H7 (cell line): ENCODE results near the gene GPC5. TPM values are rescaled to one million over a fixed set of nuclear protein-coding genes. Genes with fewer than 3 reads are reported as not detected.
"Not testable (repeated sequence)": the region's sequence is repeated elsewhere in the genome, so short reads cannot be mapped to it uniquely, and the experiment has no call there.

ENCODE experiments used
- DNase-seq: peaks from one replicate; pipeline ENCODE4 v3.0.0; 2012
- H3K27me3 ChIP-seq: 2 replicates; pipeline ENCODE4 v1.6.0; 2011; ENCODE audit warnings: mild to moderate bottlenecking, low read length; ENCODE audit not compliant: control insufficient read depth, insufficient read depth
- H3K36me3 ChIP-seq: replicated peaks from 2 replicates; pipeline ENCODE4 v1.5.1; 2011; ENCODE audit warnings: low read length; ENCODE audit not compliant: control insufficient read depth, insufficient read depth
- H3K4me3 ChIP-seq: 2 replicates; pipeline ENCODE4 v1.5.1; 2011; ENCODE audit warnings: low read depth, mild to moderate bottlenecking, control low read depth, low read length, moderate library complexity; ENCODE audit not compliant: insufficient read depth
- total RNA-seq: library from RNA; depleted of rRNA; stranded (reverse); fragments of >200 nt; shearing (Covaris generic); gene quantifications from 2 replicates; pipeline ENCODE4 v1.2.3, GENCODE V29; 2014

The GPC5 gene
- total RNA-seq, 1 experiment from 2014 or later: 0.07 TPM

GRCh38 chr13:92739306-92739818 lies 1340.9 kb downstream of the GPC5 start:
- Histone ChIP-seq H3K36me3 (no peaks in the 10 kb centered on the region), H3K4me3 (no peak overlapping the region), H3K27me3 (no peaks in the 10 kb centered on the region)
- no peak for DNase-seq

DNA sequence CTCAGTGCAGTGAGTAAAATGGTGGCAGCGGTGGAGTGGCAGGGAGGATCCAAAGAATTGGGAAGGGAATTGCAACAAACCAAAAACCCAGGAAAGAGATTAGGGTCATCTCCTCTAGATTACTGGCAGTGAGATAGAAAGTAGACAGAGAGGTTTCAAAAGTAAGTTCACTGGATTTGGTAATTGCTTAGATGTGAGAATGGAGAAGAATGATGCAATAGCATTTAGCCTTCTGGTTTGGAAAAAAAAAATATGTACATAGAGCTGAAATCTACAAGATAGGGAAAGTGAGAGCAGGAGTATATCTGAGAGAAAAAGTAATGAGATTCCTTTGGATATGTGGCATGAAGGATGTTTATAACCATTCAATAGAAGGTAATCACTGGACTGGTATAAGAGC lies 1345.6 kb downstream of the GPC5 start:
- H3K27me3 ChIP-seq: no peaks in the 10 kb centered on the region
- H3K36me3 ChIP-seq: no peaks in the 10 kb centered on the region
- H3K4me3 ChIP-seq: no peak overlapping the region
- DNase-seq: no peak

DNA sequence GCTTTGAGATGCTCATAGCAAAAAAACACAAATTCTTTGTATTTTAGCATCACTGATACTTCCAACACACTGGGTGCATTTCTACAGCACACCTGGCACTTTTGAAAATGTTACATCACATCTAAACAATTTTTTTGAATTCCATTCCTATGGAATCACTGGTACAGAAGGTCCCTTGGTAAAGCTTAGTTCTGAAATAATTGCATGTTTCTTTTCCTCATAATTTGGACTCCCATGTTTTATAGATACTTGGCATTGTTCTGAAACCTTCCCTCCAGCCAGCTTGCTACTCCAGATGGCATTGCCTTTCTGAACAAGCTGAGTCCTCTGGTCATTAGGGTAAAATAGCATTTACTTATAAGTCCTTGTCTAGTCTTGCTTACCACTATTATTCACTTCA lies 1346.8 kb downstream of the GPC5 start:
- Histone ChIP-seq H3K36me3 (no peaks in the 10 kb centered on the region), H3K4me3 (no peak overlapping the region), H3K27me3 (no peaks in the 10 kb centered on the region)
- no peak for DNase-seq

GRCh38 chr13:92752705-92753104 lies 1354.3 kb downstream of the GPC5 start:
- H3K4me3 ChIP-seq, H3K36me3 ChIP-seq, H3K27me3 ChIP-seq, DNase-seq: not testable (repeated sequence)

GRCh38 chr13:92761710-92762109 lies 1363.3 kb downstream of the GPC5 start:
- H3K27me3 ChIP-seq: no peaks in the 10 kb centered on the region
- no peak for DNase-seq
- H3K4me3 ChIP-seq: no peak overlapping the region
- no peaks in the 10 kb centered on the region for H3K36me3 ChIP-seq

- H3K36me3 ChIP-seq: no peaks in the 10 kb centered on the region
- H3K27me3 ChIP-seq: no peaks in the 10 kb centered on the region
- H3K4me3 ChIP-seq: no peak overlapping the region
- no peak for DNase-seq
These were observed 1369.0 kb downstream of the GPC5 start for GRCh38 chr13:92767468-92767867.

GRCh38 chr13:92768602-92769001 lies 1370.2 kb downstream of the GPC5 start:
- Histone ChIP-seq H3K27me3 (no peaks in the 10 kb centered on the region), H3K4me3 (no peak overlapping the region), H3K36me3 (no peaks in the 10 kb centered on the region)
- no peak for DNase-seq

- Histone ChIP-seq H3K27me3 (no peaks in the 10 kb centered on the region), H3K4me3 (no peak overlapping the region), H3K36me3 (no peaks in the 10 kb centered on the region)
- no peak for DNase-seq
These were observed 1370.6 kb downstream of the GPC5 start for GRCh38 chr13:92769046-92769445.

- no peak for DNase-seq
- H3K36me3 ChIP-seq: no peaks in the 10 kb centered on the region
- no peak overlapping the region for H3K4me3 ChIP-seq
- no peaks in the 10 kb centered on the region for H3K27me3 ChIP-seq
These were observed 1377.2 kb downstream of the GPC5 start for GRCh38 chr13:92775658-92776057.

DNA sequence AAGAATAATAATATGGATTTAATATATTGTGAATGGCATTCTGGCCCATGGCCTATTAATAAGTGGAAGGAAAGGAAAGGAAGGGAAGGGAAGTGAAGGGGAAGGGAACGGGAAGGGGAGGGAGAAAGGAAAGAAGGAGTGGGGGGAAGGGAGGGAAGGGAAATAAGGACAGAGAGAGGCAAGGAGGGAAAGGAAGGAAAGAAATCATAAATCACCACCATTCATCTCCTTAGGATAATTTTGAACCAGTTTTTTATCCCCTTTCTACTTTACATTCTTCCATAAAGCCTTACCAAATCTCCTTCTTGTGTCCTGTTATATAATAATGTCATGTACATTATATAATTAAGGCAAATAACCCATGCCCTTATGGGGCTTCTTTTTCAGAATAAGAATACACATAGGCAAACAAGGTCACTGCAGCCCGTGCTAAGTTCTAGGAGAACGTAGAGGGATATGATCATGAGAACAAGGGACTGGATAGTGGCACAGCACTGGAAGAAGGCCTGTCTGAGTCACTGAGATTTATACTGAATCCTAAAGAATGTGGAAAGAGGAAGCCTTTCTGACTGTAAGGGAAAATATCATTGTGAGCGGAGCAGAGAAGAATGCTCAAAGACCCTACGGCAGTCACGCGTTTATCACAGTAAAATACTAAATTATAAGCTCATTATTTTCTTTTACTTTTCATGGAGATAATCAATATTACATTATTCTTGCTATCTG lies 1383.7 kb downstream of the GPC5 start:
- no peaks in the 10 kb centered on the region for H3K36me3 ChIP-seq
- no peaks in the 10 kb centered on the region for H3K27me3 ChIP-seq
- DNase-seq: no peak
- no peak overlapping the region for H3K4me3 ChIP-seq

GRCh38 chr13:92802776-92803175 lies 1404.4 kb downstream of the GPC5 start:
- Histone ChIP-seq H3K36me3 (no peaks in the 10 kb centered on the region), H3K4me3 (no peak overlapping the region), H3K27me3 (no peaks in the 10 kb centered on the region)
- DNase-seq: no peak

- DNase-seq: no peak
- Histone ChIP-seq H3K27me3 (no peaks in the 10 kb centered on the region), H3K36me3 (no peaks in the 10 kb centered on the region), H3K4me3 (no peak overlapping the region)
These were observed 1405.9 kb downstream of the GPC5 start for GRCh38 chr13:92804346-92804745.

DNA sequence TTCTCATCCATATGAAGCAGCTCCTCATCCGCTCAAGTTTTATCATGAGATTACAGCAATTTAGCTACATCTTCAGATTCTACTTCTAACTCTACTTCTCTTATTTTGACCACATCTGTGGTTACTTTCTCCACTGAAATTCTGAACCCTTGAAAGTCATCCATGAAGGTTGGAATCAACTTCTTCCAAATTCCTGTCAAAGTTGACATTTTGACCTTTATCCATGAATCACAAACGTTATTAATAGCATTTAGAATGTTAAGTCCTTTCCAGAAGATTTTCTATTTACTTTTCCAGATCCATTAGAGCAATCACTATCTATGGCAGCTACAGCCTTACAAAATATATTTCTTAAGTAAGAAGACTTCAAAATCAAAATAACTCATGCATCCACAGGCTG lies 1406.5 kb downstream of the GPC5 start:
- DNase-seq: no peak
- Histone ChIP-seq H3K27me3 (no peaks in the 10 kb centered on the region), H3K36me3 (no peaks in the 10 kb centered on the region), H3K4me3 (no peak overlapping the region)

- DNase-seq: no peak
- Histone ChIP-seq H3K36me3 (no peaks in the 10 kb centered on the region), H3K4me3 (no peak overlapping the region), H3K27me3 (no peaks in the 10 kb centered on the region)
These were observed 1407.3 kb downstream of the GPC5 start for GRCh38 chr13:92805766-92806165.

DNA sequence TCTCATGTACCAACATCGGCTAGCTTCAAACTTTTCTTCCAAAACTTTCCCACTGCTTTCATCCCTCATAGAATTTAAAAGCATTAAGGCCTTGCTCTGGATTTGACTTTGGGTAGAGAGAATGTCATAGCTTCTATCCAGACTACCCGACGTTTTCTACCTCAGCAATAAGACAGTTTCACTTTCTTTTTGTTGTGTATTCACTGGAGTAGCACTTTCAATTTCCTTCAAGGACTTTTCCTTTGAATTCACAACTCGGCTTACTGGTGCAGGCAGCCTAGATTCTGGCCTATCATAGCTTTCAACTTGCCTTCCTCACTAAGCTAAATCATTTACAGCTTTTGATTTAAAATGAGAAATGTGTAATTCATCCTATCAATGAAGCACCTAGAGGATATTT lies 1407.8 kb downstream of the GPC5 start:
- Histone ChIP-seq H3K4me3 (no peak overlapping the region), H3K36me3 (no peaks in the 10 kb centered on the region), H3K27me3 (no peaks in the 10 kb centered on the region)
- no peak for DNase-seq

GRCh38 chr13:92807353-92807752 lies 1408.9 kb downstream of the GPC5 start:
- Histone ChIP-seq H3K27me3 (no peaks in the 10 kb centered on the region), H3K36me3 (no peaks in the 10 kb centered on the region), H3K4me3 (no peak overlapping the region)
- no peak for DNase-seq
